Epithelial cell of esophagus (primary cell): ENCODE data around the gene RNF223.

ENCODE experiments used
- DNase-seq: peaks from one replicate; pipeline ENCODE4 v3.0.0; 2010; ENCODE audit warnings: low read depth
- H3K4me3 ChIP-seq: 2 replicates; pipeline ENCODE4 v1.5.1; 2011; ENCODE audit warnings: mild to moderate bottlenecking, low read length, control low read depth
- CTCF ChIP-seq: IDR thresholded peaks from 2 replicates; pipeline ENCODE4 v1.5.1; 2011; ENCODE audit warnings: low read depth, mild to moderate bottlenecking, low read length, control low read depth, inconsistent platforms; ENCODE audit not compliant: insufficient read depth; ENCODE audit errors: missing control alignments

The RNF223 gene

DNA sequence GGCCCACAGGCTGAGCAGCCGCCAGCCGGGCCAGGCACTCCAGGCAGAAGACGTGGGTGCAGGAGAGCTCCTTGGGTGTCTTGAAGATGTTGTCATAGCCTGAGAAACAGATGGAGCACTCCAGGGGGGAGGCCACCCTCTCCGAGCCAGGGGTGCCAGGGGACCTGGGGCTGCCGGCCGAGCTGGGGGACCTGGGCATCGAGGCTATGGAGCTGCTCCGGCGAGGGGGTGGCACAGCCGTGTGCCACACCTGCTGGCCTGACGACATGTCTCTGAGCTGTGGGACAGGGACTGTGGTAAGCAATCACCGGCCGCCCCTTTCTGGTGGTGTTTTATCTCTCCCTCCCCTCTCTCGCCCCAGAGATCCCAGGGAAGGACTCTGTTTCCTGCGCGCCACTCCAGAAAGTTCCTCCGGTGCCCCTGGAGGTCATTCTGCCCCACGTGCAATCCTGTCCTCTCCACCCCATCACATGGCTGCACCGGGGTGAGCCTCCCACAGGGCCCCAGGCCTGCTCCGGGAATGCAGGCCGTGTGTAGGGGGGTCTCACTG, 1.7 kb downstream of the RNF223 start:
- H3K4me3 ChIP-seq: no peak overlapping the region
- DNase-seq: no peak
- TF ChIP-seq CTCF: no peak

- DNase-seq: no peak
- no peak for TF ChIP-seq CTCF
- no peak overlapping the region for H3K4me3 ChIP-seq
Observed at GRCh38 chr1:1071486-1072298, 2.4 kb downstream of the RNF223 start.

- peak; percentile 23 for DNase-seq
- H3K4me3 ChIP-seq: no peak overlapping the region
- no peak for TF ChIP-seq CTCF
Observed at GRCh38 chr1:1069711-1070676, 4.1 kb downstream of the RNF223 start.

DNA sequence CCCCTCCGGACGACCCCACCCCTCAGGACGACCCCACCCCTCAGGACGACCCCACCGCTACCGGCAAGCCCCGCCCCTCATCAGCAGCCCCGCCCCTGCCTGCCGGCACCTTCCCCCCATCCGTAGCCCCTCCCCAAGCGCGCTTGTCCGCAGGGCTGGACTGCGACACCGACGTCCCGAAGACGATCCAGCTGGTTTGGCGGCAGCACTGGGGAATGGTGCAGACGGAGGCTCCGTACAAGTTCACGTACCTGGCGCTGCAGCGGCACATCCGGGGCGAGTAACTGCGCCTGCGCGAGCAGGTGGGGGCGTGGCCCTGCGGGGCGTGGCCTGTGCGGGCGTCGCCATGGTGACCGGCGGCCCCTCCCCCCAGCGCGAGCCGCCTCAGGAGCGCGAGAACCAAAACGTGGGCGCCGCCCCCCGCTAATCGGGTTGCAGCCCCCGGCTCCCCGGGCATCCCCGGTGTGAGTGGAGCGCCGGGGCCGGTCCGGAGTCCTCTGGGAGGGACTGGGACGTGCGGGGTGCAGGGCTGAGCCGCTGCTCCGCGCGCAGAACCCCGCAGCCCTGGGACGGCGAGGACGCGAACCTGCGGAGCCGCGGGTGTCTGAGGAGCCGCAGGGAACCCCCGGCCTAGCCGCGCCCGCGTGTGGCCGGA, 4.9 kb downstream of the RNF223 start:
- TF ChIP-seq CTCF: no peak
- peak; percentile 81 for DNase-seq
- peak overlapping the region; percentile 51 for H3K4me3 ChIP-seq

DNA sequence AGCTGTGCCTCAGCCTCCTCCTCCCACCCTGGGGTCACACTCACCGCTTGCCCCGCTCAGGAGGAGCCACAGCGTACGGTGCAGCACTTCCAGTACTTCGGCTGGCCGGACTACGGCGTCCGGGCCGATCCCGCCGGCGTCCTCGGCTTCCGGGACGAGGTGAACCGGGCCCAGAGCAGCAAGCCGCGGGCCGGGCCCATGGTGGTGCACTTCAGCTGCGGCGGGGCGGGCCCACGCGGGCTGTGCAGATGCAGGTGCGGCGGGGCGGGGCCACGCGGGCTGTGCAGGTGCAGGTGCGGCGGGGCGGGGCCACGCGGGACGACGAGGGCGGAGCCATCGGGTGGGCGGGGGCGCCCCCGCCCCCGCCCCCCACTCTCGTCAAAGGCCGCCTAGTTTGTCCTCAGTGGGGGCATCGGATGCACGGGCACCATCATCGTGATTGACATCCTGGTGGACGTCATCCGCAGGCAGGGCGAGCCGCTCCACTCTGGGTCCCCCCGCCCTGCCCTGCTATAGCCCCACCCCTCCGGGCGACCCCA, 5.5 kb downstream of the RNF223 start:
- no peak for TF ChIP-seq CTCF
- DNase-seq: peak; percentile 53
- peak overlapping the region; percentile 7 for H3K4me3 ChIP-seq

DNA sequence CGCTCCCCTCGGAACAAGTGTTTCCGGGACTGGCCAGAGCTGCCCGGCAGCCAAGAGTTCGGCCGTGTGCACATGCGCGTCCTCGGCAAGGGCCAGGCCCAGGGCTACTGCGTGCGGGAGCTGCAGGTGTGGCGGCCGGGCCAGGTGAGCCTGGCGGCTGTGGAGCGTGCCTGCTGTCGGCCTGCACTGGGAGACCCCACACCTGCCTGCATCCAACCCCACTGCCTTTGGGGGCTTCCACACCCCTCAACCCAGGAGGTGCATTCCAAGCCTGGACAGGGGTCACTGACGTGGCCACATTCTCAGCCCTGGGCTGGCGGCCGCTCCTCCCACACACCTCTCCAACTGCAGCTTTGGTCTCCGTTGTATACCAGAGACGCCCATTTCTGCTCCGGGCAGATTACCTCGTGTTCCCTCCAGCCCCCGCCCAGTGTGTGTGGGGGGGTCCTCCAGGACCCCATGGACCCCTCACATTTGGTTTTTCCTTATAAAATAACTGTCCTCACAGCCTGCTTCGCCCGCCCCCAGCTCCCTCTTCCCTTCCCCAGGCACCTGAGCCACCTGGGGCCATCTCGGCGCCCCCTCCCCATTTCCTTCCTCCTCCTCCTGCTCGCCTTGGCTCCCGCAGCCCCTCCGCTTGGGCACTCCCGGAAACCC, 6.1 kb downstream of the RNF223 start:
- no peak for DNase-seq
- peak overlapping the region; percentile 7 for H3K4me3 ChIP-seq
- TF ChIP-seq CTCF: no peak
